Cardiac septum (tissue), 1 donor: ENCODE measurements around the gene GALNT17. TPM values are rescaled to one million over a fixed set of nuclear protein-coding genes. Genes with fewer than 3 reads are reported as not detected.
"Not testable (repeated sequence)": the region's sequence is repeated elsewhere in the genome, so short reads cannot be mapped to it uniquely, and the experiment has no call there.

Source experiments
- DNase-seq: peaks from one replicate; pipeline ENCODE4 v3.0.0-alpha.2; 2020; ENCODE audit warnings: low spot score
- intact Hi-C: fragments of 100-400 bp; cut with DNase I; formaldehyde crosslinking; loops from one replicate; pipeline ENCODE4 v1.14.0; 2022
- total RNA-seq: library from RNA; stranded (reverse); fragmentation: NEBNext Ultra II Directional; extraction: Animal tissue kit (Norgen Biotek cat#: 25700); gene quantifications from one replicate; pipeline ENCODE4 v1.2.1, GENCODE V29; 2021
- donor health status: DM: no; HTN: no; CAD: no.

The GALNT17 gene
- total RNA-seq, 1 donor from 2014 or later = 60.6 TPM

GRCh38 chr7:71721742-71722141 is 589.8 kb downstream of the GALNT17 start:
- no peak for DNase-seq
- intact Hi-C loops = loop anchor here (10.0 kb wide), 2 partner anchors 57 to 457 kb away; no protein-coding TSS in a partner anchor

GRCh38 chr7:71723859-71724258 is 591.9 kb downstream of the GALNT17 start:
- no peak for DNase-seq
- intact Hi-C loops = loop anchor here (10.0 kb wide), 2 partner anchors 59 to 459 kb away; no protein-coding TSS in a partner anchor

- no peak for DNase-seq
- intact Hi-C loops = loop anchor here (10.0 kb wide), 2 partner anchors 63 to 463 kb away; no protein-coding TSS in a partner anchor
These were observed 595.4 kb downstream of the GALNT17 start for GRCh38 chr7:71727347-71727746.

- no peak for DNase-seq
- intact Hi-C loops = no loop called here
These were observed 599.8 kb downstream of the GALNT17 start for GRCh38 chr7:71731740-71732139.

GRCh38 chr7:71733107-71733870 is 601.3 kb downstream of the GALNT17 start:
- DNase-seq = no peak
- intact Hi-C loops = no loop called here

- DNase-seq = no peak
- intact Hi-C loops = loop anchor here (2.0 kb wide), 2 partner anchors 879 to 907 kb away; no protein-coding TSS in a partner anchor
These were observed 604.1 kb downstream of the GALNT17 start for GRCh38 chr7:71735961-71736556.

GRCh38 chr7:71737931-71738540 is 606.1 kb downstream of the GALNT17 start:
- intact Hi-C loops, DNase-seq: not testable (repeated sequence)

- intact Hi-C loops = no loop called here
- no peak for DNase-seq
These were observed 607.7 kb downstream of the GALNT17 start for GRCh38 chr7:71739520-71740173.

GRCh38 chr7:71740174-71740560 is 608.2 kb downstream of the GALNT17 start:
- no peak for DNase-seq
- intact Hi-C loops = no loop called here

- no peak for DNase-seq
- intact Hi-C loops = no loop called here
These were observed 614.1 kb downstream of the GALNT17 start for GRCh38 chr7:71746006-71746405.

- intact Hi-C loops = loop anchor here (10.0 kb wide), 1 partner anchor 745 kb away; no protein-coding TSS in a partner anchor
- DNase-seq = no peak
These were observed 618.3 kb downstream of the GALNT17 start for GRCh38 chr7:71750290-71750689.

- no peak for DNase-seq
- intact Hi-C loops = loop anchor here (10.0 kb wide), 1 partner anchor 742 kb away; no protein-coding TSS in a partner anchor
These were observed 620.4 kb downstream of the GALNT17 start for GRCh38 chr7:71752171-71752935.

GRCh38 chr7:71753236-71753635 is 621.3 kb downstream of the GALNT17 start:
- intact Hi-C loops = loop anchor here (10.0 kb wide), 1 partner anchor 742 kb away; no protein-coding TSS in a partner anchor
- DNase-seq = no peak

- intact Hi-C loops = loop anchor here (10.0 kb wide), 1 partner anchor 741 kb away; no protein-coding TSS in a partner anchor
- no peak for DNase-seq
These were observed 622.2 kb downstream of the GALNT17 start for GRCh38 chr7:71753956-71754664.

GRCh38 chr7:71754828-71755227 is 622.9 kb downstream of the GALNT17 start:
- DNase-seq = no peak
- intact Hi-C loops = loop anchor here (10.0 kb wide), 1 partner anchor 740 kb away; no protein-coding TSS in a partner anchor

GRCh38 chr7:71761336-71761735 is 629.4 kb downstream of the GALNT17 start:
- intact Hi-C loops = no loop called here
- no peak for DNase-seq
